Epithelial cell of esophagus (primary cell): ENCODE results near the gene GNG12.

Experiments used
- DNase-seq: peaks from one replicate; pipeline ENCODE4 v3.0.0; 2010; ENCODE audit warnings: low read depth
- H3K4me3 ChIP-seq: 2 replicates; pipeline ENCODE4 v1.5.1; 2011; ENCODE audit warnings: mild to moderate bottlenecking, low read length, control low read depth
- TF ChIP-seq, protein P1 (sequence below): IDR thresholded peaks from 2 replicates; pipeline ENCODE4 v1.5.1; 2011; ENCODE audit warnings: low read depth, mild to moderate bottlenecking, low read length, control low read depth, inconsistent platforms; ENCODE audit not compliant: insufficient read depth; ENCODE audit errors: missing control alignments

Gene GNG12

DNA sequence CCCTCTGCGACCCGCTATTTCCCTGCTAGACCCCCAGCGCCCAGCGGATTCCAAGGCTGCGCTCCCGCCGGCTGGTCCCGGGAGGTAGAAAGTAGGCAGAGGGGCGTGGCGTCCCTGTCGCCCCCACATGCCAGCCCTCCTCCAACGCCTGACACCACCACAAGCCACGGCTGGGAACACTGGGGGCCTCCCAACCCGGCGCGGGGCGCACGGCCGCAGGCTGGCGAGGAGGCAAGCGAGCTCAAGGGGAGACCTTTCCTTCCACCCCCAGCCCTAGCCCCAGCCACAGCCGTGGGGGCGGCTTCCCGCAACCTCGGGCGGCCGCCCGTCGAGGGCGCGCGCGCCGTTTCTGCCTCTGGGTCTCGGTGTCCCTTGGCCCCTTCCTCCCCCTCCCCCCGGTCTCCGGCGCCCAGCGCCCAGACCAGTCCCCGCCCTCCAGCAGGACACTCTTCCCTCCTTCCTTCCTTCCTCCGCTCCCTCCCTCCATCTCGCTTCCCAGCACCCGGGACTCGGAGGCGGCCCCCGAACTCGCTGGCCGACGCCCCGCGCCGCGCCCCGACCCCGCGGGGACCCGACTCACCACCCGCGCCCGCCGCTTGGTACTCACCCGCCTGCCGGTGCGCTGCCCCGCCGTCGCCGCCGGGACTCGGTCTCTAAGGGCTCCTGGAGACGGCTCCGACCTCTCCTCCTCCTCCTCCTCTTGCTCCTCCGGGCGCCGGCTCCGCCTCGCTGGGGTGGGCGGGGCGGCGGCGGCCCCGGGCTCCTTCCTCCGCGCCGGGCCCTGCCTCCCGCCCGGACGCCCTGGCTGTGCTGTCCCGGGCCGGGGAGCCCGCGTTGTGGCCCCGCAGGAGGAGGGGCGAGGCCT is at the start of gene GNG12:
GNG12 (minus strand) TSS at position 731 of the 865 bp plus-strand sequence. CDS start 125,781 bp downstream, outside the sequence.
- peak within 1 kb of the TSS; percentile 81 for H3K4me3 ChIP-seq
- TF ChIP-seq, protein P1, sequence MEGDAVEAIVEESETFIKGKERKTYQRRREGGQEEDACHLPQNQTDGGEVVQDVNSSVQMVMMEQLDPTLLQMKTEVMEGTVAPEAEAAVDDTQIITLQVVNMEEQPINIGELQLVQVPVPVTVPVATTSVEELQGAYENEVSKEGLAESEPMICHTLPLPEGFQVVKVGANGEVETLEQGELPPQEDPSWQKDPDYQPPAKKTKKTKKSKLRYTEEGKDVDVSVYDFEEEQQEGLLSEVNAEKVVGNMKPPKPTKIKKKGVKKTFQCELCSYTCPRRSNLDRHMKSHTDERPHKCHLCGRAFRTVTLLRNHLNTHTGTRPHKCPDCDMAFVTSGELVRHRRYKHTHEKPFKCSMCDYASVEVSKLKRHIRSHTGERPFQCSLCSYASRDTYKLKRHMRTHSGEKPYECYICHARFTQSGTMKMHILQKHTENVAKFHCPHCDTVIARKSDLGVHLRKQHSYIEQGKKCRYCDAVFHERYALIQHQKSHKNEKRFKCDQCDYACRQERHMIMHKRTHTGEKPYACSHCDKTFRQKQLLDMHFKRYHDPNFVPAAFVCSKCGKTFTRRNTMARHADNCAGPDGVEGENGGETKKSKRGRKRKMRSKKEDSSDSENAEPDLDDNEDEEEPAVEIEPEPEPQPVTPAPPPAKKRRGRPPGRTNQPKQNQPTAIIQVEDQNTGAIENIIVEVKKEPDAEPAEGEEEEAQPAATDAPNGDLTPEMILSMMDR, result no peak
- peak; percentile 81 for DNase-seq

DNA sequence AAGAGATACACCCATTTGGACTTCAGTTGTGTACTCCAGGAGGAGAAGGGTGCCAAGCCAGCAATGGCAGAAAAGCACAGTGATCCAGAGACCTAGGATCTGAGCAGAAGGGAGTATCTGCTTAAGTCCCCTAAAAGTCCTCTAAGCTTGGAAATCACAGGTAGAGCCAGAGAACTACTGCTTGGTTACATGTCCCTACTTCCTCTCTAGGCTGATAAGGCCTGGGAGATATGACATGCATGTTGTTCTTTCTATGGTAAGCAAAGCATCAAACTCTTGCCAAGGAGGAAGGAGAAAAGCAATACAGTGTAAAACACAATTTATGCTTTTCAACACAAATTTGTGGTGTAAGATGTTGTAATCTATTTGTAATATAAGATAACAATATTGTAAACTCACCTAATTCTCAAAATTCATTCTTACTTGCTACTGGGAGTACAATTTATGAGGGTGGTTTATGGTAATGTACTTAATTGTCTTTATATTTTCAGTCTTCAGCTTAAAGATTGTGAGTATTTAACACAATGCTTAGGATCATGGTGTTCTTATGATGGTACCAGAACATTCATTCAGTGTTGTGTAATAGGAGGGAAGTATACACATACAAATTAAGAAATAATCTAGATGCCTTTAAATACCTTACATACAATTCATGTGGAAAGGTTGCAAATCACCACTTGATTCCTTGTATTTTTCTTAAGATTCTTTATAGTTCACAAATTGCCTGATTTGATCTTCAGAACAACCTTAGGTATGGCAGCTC is 49.1 kb upstream of the GNG12 start:
- no peak overlapping the region for H3K4me3 ChIP-seq
- TF ChIP-seq, protein P1, result no peak
- peak; percentile 8 for DNase-seq

- peak; percentile 58 for DNase-seq
- no peak overlapping the region for H3K4me3 ChIP-seq
- TF ChIP-seq, protein P1, result no peak
Observed at GRCh38 chr1:67880056-67880601, 46.9 kb upstream of the GNG12 start.

DNA sequence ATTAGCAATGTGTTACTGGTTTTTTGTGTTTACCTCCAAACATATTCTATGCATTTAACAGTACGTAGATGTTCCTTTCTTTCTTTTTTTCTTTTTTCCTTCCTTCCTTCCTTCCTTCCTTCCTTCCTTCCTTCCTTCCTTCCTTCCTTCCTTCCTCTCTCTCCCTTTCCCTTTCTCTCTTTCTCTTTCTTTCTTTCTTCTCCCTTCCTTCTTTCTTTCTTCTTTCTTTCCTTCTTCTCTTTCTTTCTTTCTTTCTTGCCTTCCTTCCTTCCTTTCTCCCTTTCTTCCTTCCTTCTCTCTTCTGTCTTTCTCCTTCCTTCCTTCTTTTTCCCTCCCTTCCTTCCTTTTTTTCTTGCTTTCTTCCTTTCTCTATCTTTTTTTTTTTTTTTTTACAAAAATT is 46.2 kb upstream of the GNG12 start:
- H3K4me3 ChIP-seq, result no peak overlapping the region
- TF ChIP-seq, protein P1, result no peak
- no peak for DNase-seq

DNA sequence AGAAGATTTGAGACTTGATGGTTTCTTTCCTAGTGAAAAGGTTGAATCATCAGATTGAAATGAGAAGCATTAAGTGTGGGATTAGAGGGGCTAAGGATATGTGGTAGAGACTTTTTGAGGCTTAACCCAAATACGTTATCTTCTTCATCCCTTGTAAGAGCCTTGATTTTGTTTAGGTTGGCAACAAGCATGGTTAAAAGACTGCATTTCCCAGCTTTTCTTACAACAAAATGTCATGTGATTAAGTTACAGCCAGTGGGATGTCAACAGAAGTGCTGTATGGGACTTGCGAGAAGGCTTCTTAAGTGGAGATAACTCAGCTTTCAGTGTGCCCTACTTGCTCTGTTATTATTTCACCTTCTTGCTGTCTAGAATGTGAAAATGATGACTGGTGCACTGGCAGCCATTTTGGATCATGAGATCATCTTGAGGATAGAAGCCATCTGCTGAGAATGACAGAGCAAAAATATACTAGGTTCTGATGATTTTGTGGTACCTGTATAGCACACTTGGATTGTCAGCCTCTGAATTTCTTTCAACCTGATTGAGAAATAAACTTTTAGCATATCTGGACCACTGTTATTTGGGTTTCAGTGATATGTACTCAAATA is 41.3 kb upstream of the GNG12 start:
- no peak overlapping the region for H3K4me3 ChIP-seq
- TF ChIP-seq, protein P1, result no peak
- no peak for DNase-seq

DNA sequence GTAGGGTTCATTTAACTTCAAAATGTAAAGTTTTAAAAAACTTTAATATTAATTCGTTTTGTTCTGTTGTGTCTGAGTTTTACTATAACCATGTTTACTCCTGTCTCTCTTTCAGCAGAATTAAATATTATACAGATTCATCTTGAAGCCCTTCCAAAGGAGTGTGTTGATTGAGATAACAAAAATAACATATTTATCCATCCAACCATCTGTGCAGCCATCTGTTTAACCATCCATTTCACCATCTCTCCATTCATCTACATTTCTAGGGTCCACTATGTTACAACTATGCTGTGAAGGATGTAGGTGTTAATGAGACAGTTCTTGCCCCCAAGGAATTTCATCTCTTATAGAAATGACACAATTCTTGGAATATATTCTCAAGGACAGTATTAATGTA is 36.0 kb upstream of the GNG12 start:
- TF ChIP-seq, protein P1, result no peak
- H3K4me3 ChIP-seq, result no peak overlapping the region
- DNase-seq, result no peak
